ENCODE measurements around the gene SLC47A2. TPM values are rescaled to one million over a fixed set of nuclear protein-coding genes. Genes with fewer than 3 reads are reported as not detected.
A peak's percentile ranks its signal among the peaks of the same experiment; 100 is the strongest.
"Not testable (repeated sequence)": the region's sequence is repeated elsewhere in the genome, so short reads cannot be mapped to it uniquely, and the experiment has no call there.

SLC47A2 gene
- total and polyA plus RNA-seq, 4 donors, result 0.10 TPM; not detected in 3

DNA sequence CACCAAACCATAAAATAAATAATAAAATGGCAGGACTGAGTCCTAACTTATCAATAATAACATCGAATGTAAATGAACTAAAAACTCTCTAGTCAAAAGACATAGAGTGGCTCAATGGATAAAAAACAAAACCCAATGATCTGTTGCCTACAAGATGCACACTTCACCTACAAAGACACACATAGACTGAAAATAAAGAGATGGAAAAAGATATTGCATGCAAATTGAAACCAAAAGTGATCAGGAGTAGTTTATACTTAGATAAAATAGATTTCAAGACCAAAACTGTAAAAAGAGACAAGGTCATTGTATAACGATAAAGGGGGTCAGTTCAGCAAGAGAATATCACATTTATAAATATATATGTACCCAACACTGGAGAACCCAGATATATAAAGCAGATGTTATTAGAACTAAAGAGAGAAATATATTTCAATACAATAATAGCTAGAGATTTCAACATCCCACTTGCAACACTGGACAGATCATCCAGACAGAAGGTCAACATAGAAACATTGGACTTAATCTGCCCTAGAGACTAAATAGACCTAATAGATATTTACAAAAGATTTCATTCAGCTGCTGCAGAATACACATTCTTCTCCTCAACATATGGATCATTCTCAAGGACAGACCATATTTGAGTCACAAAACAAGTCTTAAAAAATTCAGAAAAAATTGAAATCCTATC lies 29.8 kb downstream of the SLC47A2 start:
- peaks cover 0 to 2% of the 10 kb centered on the region in 2 donors for H3K36me3 ChIP-seq (ENCODE audit: control insufficient read depth in 1 of 2, insufficient read depth in 2 of 2, low read length in 1 of 2)
- no peaks in the 10 kb centered on the region for H3K9me3 ChIP-seq (ENCODE audit: control insufficient read depth, low read length)
- H3K4me3 ChIP-seq (ENCODE audit: low read length in 2 of 2), result no peak overlapping the region
- no peak for DNase-seq
- no peak for ATAC-seq (ENCODE audit: low FRiP score)
- no peaks in the 10 kb centered on the region for H3K4me1 ChIP-seq (ENCODE audit: control insufficient read depth in 1 of 2, insufficient read depth in 2 of 2, low read length in 2 of 2)
- no peaks in the 10 kb centered on the region for H3K27me3 ChIP-seq (ENCODE audit: control insufficient read depth in 1 of 2, insufficient read depth in 2 of 2, low read length in 1 of 2)
- intact Hi-C loops (cut with DNase I), result no loop called here
- 94 to 97% methylated on average over 2 of the region's 2 CpGs for WGBS, 2 donors
- H3K27ac ChIP-seq (ENCODE audit: low read depth in 1 of 2, low read length in 2 of 2), result no peak overlapping the region

DNA sequence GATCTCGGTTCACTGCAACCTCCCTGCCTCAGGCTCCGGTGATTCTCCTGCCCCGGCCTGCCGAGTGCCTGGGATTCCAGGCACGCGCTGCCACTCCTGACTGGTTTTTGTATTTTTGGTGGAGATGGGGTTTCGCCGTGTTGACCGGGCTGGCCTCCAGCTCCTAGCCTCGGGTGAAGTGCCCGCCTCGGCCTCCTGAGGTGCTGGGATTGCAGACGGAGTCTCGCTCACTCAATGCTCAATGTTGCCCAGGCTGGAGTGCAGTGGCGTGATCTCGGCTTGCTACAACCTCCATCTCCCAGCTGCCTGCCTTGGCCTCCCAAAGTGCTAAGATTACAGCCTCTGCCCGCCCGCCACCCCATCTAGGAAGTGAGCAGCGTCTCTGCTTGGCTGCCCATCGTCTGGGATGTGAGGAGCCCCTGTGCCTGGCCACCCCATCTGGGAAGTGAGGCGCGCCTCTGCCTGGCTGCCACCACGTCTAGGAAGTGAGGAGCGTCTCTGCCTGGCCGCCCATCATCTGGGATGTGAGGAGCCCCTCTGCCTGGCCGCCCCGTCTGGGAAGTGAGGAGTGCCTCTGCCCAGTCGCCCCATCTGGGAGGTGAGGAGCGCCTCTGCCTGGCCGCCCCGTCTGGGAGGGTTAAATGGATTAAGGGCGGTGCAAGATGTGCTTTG lies 31.3 kb downstream of the SLC47A2 start:
- H3K27ac ChIP-seq (ENCODE audit: low read depth in 1 of 2, low read length in 2 of 2); ATAC-seq (ENCODE audit: low FRiP score); H3K27me3 ChIP-seq (ENCODE audit: control insufficient read depth in 1 of 2, insufficient read depth in 2 of 2, low read length in 1 of 2); DNase-seq; H3K4me1 ChIP-seq (ENCODE audit: control insufficient read depth in 1 of 2, insufficient read depth in 2 of 2, low read length in 2 of 2); H3K4me3 ChIP-seq (ENCODE audit: low read length in 2 of 2); intact Hi-C loops (cut with DNase I); H3K36me3 ChIP-seq (ENCODE audit: control insufficient read depth in 1 of 2, insufficient read depth in 2 of 2, low read length in 1 of 2); H3K9me3 ChIP-seq (ENCODE audit: control insufficient read depth, low read length): not testable (repeated sequence)
- 92 to 94% methylated on average over 29 to 32 of the region's 32 CpGs for WGBS, 2 donors

DNA sequence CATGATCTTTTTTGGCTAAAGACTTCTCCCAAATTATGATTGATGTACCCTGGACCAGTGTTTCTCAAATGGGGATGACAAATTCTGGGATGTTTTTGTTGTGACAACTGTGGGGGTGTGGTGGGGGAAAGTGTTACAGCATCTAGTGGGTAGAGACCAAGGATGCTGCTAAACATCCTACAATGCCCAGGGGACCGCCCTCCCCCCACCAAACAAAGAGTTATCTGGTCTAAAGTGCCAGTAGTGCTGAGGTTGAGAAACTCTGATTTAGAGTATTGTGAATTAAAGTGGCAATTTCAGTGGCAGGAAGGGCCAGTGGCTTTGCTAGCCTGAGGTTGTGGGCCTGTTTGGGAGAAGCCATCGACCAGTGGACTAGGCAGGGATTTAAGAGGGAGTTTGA lies 33.3 kb downstream of the SLC47A2 start:
- Histone ChIP-seq H3K4me1 (ENCODE audit: control insufficient read depth in 1 of 2, insufficient read depth in 2 of 2, low read length in 2 of 2) (no peaks in the 10 kb centered on the region), H3K27me3 (ENCODE audit: control insufficient read depth in 1 of 2, insufficient read depth in 2 of 2, low read length in 1 of 2) (no peaks in the 10 kb centered on the region), H3K36me3 (ENCODE audit: control insufficient read depth in 1 of 2, insufficient read depth in 2 of 2, low read length in 1 of 2) (no peaks in the 10 kb centered on the region), H3K27ac (ENCODE audit: low read depth in 1 of 2, low read length in 2 of 2) (no peak overlapping the region), H3K9me3 (ENCODE audit: control insufficient read depth, low read length) (no peaks in the 10 kb centered on the region), H3K4me3 (ENCODE audit: low read length in 2 of 2) (no peak overlapping the region)
- no peak for DNase-seq
- intact Hi-C loops (cut with DNase I), result no loop called here
- ATAC-seq (ENCODE audit: low FRiP score), result no peak
- WGBS, 2 donors, result 96 to 97% methylated on average over 2 of the region's 2 CpGs

DNA sequence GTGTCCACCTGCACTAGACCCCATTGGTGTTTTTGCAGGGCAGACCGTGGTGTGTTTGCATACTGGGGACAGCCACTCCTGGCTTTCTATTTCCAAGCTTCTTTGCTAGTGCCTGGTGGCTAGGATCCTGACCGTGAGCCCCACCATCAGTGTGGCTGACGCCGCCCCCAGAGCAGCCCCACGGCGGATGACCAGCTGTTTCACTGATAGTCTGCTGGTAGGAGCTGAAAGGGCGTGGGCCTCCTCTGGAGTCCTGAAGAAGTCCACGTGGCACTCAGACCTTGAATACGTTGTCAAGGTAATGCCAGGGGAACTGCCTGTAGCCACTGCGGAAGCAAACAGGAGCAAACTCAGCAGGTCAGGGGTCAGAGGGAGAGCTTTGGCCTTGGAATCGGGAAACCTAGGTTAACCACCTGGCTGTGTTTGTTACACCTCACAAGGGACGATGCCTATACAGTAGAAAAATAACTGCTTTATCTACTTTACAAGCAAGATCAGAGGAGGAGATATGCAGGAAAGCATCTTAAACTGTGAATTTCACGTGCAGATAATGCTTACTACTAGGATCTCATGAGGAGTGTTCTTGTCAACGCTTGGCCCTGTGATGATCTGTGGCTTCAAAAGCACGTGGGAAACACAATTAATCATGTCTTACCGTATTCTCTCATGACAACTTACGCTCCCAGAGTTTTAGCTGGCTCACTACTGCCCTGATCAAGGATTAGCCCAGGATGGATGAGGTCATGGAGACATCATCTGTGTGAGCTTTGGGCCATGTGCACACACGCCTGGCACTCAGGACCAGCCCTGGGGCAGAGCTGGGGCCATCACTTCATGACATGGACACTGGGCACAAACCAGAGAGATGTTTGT lies 37.6 kb downstream of the SLC47A2 start:
- Histone ChIP-seq H3K4me1 (ENCODE audit: control insufficient read depth in 1 of 2, insufficient read depth in 2 of 2, low read length in 2 of 2) (no peaks in the 10 kb centered on the region), H3K9me3 (ENCODE audit: control insufficient read depth, low read length) (no peaks in the 10 kb centered on the region), H3K4me3 (ENCODE audit: low read length in 2 of 2) (no peak overlapping the region), H3K27me3 (ENCODE audit: control insufficient read depth in 1 of 2, insufficient read depth in 2 of 2, low read length in 1 of 2) (no peaks in the 10 kb centered on the region), H3K27ac (ENCODE audit: low read depth in 1 of 2, low read length in 2 of 2) (no peak overlapping the region), H3K36me3 (ENCODE audit: control insufficient read depth in 1 of 2, insufficient read depth in 2 of 2, low read length in 1 of 2) (peaks cover 0 to 4% of the 10 kb centered on the region in 2 donors)
- intact Hi-C loops (cut with DNase I), result no loop called here
- ATAC-seq (ENCODE audit: low FRiP score), result no peak
- DNase-seq, result no peak
- 85 to 89% methylated on average over 18 of the region's 18 CpGs for WGBS, 2 donors

DNA sequence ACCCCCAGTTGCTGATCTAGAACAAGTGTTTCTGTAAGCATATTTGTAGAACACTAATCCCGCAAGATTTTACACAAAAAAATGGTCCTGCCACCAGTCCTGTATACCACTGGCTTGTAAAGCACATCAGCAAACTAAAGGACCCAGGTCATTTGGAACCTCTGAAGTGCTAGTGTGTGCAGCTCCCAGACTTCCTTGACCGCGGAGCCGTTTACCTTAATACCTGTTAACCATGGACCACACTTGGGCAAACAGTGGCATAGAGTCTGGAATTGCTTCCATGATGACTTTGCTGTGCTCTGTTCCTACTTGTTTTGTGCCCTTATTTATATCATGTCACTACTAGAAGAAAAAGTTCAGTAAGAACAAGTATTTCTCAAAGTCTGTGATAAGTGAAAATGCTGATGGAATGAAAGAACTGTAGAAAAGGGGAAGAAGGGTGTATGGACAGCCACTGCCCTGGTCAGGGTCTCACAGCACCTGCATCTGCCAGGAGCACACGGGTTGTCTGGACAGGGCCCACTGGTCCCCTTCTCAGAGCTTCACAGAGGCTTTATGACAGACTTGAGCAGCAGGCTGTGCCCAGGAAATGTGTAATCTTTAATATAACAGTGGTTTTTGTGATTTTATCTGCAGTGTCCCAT lies 38.5 kb downstream of the SLC47A2 start:
- intact Hi-C loops (cut with DNase I), result no loop called here
- no peak overlapping the region for H3K4me3 ChIP-seq (ENCODE audit: low read length in 2 of 2)
- no peaks in the 10 kb centered on the region for H3K4me1 ChIP-seq (ENCODE audit: control insufficient read depth in 1 of 2, insufficient read depth in 2 of 2, low read length in 2 of 2)
- no peaks in the 10 kb centered on the region for H3K27me3 ChIP-seq (ENCODE audit: control insufficient read depth in 1 of 2, insufficient read depth in 2 of 2, low read length in 1 of 2)
- ATAC-seq (ENCODE audit: low FRiP score), result no peak
- H3K9me3 ChIP-seq (ENCODE audit: control insufficient read depth, low read length), result no peaks in the 10 kb centered on the region
- no peak overlapping the region for H3K27ac ChIP-seq (ENCODE audit: low read depth in 1 of 2, low read length in 2 of 2)
- DNase-seq, result no peak
- H3K36me3 ChIP-seq (ENCODE audit: control insufficient read depth in 1 of 2, insufficient read depth in 2 of 2, low read length in 1 of 2), result peaks cover 0 to 4% of the 10 kb centered on the region in 2 donors
- WGBS, 2 donors, result 91 to 92% methylated on average over 5 of the region's 5 CpGs

DNA sequence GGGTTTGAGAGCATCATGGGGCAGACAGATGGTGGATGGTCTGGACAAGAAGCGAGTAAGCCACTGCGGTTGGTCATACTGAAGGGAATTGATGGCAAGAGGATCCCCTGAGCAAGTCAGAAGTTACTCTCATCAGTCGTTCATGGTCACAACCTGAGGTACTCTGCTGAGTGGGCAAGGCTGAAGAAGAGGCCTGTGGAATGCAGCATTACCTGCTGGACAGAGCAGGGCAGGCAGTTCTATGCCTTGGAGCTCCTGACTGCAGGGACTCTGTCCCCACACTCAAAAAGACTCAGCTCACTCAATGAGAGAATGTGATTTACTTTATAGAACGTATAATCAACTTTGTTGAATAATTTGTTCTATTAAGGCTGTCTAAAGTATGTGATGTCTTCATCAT lies 39.5 kb downstream of the SLC47A2 start:
- DNase-seq (no peak), ATAC-seq (ENCODE audit: low FRiP score) (no peak)
- intact Hi-C loops (cut with DNase I), result no loop called here
- no peak overlapping the region for H3K4me3 ChIP-seq (ENCODE audit: low read length in 2 of 2)
- peaks cover 0 to 5% of the 10 kb centered on the region in 2 donors for H3K36me3 ChIP-seq (ENCODE audit: control insufficient read depth in 1 of 2, insufficient read depth in 2 of 2, low read length in 1 of 2)
- no peak overlapping the region for H3K27ac ChIP-seq (ENCODE audit: low read depth in 1 of 2, low read length in 2 of 2)
- 80 to 94% methylated on average over 4 of the region's 4 CpGs for WGBS, 2 donors
- H3K27me3 ChIP-seq (ENCODE audit: control insufficient read depth in 1 of 2, insufficient read depth in 2 of 2, low read length in 1 of 2), result no peaks in the 10 kb centered on the region
- no peaks in the 10 kb centered on the region for H3K4me1 ChIP-seq (ENCODE audit: control insufficient read depth in 1 of 2, insufficient read depth in 2 of 2, low read length in 2 of 2)
- no peaks in the 10 kb centered on the region for H3K9me3 ChIP-seq (ENCODE audit: control insufficient read depth, low read length)

DNA sequence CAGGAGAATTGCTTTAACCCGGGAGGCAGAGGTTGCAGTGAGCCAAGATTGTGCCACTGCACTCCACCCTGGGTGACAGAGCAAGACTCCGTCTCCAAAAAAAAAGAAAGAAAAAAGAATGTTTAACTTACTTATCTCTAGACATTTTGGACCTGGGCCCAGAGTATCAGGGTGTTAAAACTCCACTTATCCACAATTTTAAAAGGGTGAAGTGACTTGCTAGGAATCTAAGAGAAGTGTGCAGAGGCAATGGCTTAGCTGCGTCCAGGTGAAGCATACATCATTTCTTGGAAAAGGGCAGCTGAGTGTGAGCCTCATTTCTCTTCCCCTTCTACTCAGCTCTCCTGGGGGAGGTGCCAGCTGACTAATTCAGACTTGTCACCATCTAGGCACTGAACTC lies 42.8 kb downstream of the SLC47A2 start:
- intact Hi-C loops (cut with DNase I), result no loop called here

DNA sequence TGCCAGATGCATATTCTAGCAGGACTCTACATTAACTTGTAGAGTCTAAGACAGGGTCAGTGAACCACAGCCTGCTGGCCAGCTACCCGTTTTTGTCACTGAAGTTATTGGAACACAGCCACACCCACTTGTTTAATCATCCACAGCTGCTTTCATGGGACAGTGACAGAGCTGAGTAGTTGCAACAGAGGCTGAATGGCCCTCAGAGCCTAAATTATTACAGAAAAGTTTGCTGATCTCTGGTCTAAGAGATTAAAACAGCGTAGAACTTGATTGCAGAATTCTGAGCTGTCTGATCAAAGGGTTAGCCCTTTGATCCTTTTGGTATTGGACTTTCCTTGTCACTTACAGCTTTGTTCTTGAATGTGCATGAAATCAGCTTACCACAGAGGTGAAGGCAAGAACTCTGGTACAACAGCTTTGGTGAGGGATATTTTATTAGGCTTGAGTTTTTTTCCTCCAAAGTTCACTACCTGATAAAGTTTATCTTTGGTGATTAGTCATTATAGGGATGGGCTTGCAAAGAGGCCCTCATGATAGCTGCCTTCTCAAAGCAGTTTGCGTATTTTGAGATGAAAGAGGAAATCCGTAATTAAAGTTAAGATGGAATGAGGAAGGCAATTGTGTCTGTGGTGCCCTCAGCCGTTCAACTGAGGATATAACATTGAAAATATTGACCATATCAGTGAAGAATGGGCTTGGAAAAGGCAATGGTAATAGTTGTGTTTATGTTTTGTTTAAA lies 44.2 kb downstream of the SLC47A2 start:
- H3K9me3 ChIP-seq (ENCODE audit: control insufficient read depth, low read length), result no peaks in the 10 kb centered on the region
- H3K27me3 ChIP-seq (ENCODE audit: control insufficient read depth in 1 of 2, insufficient read depth in 2 of 2, low read length in 1 of 2), result no peaks in the 10 kb centered on the region
- H3K4me3 ChIP-seq (ENCODE audit: low read length in 2 of 2), result no peak overlapping the region
- ATAC-seq (ENCODE audit: low FRiP score) (peak; percentile 15), DNase-seq (no peak)
- peaks cover 0 to 6% of the 10 kb centered on the region in 2 donors for H3K36me3 ChIP-seq (ENCODE audit: control insufficient read depth in 1 of 2, insufficient read depth in 2 of 2, low read length in 1 of 2)
- 56 to 65% methylated on average over 5 of the region's 5 CpGs for WGBS, 2 donors
- H3K27ac ChIP-seq (ENCODE audit: low read depth in 1 of 2, low read length in 2 of 2), result peak overlapping the region in 1 of 2 donors; percentile 19
- intact Hi-C loops (cut with DNase I), result no loop called here
- no peaks in the 10 kb centered on the region for H3K4me1 ChIP-seq (ENCODE audit: control insufficient read depth in 1 of 2, insufficient read depth in 2 of 2, low read length in 2 of 2)

More for the DNA sequence above, 42.8 kb downstream of the SLC47A2 start:
- Histone ChIP-seq H3K27ac (ENCODE audit: low read depth in 1 of 2, low read length in 2 of 2) (no peak overlapping the region), H3K4me3 (ENCODE audit: low read length in 2 of 2) (no peak overlapping the region), H3K27me3 (ENCODE audit: control insufficient read depth in 1 of 2, insufficient read depth in 2 of 2, low read length in 1 of 2) (no peaks in the 10 kb centered on the region), H3K36me3 (ENCODE audit: control insufficient read depth in 1 of 2, insufficient read depth in 2 of 2, low read length in 1 of 2) (peaks cover 0 to 8% of the 10 kb centered on the region in 2 donors), H3K4me1 (ENCODE audit: control insufficient read depth in 1 of 2, insufficient read depth in 2 of 2, low read length in 2 of 2) (no peaks in the 10 kb centered on the region), H3K9me3 (ENCODE audit: control insufficient read depth, low read length) (no peaks in the 10 kb centered on the region)
- ATAC-seq (ENCODE audit: low FRiP score), result no peak
- DNase-seq, result peak in 1 of 2 donors; percentile 54
- WGBS, 2 donors, result 15 to 30% methylated on average over 3 of the region's 3 CpGs

Data from aorta (tissue), 5 donors.